ENCODE results near the gene RPS6KA5.
"Not testable (repeated sequence)": the region's sequence is repeated elsewhere in the genome, so short reads cannot be mapped to it uniquely, and the experiment has no call there.

The RPS6KA5 gene

DNA sequence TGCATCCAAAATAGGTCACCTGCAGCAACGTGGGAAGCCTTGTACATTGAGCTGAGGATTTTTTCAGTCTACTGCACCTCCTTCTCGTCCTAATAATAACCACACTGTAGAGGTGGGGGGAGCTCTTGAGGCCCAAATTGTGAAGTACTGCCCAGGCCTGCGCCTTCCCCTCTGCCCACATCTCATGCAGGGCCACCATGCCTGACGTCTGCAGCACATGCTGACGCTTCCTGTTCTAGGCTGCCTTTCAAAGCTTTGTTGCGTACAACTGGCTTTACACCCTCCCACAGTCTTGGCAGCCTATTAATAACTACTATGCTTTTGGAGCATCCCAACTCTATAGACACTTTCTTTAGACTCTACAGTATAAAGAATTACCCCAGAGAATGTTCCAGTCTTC lies 217.7 kb downstream of the RPS6KA5 start:
- DNase-seq (no peak), ATAC-seq (peak; percentile 40)
- H3K27me3 Mint-ChIP-seq: peaks cover 8% of the 10 kb centered on the region
- H3K4me1 Mint-ChIP-seq: peaks cover 8% of the 10 kb centered on the region
- H3K9me3 Mint-ChIP-seq: no peaks in the 10 kb centered on the region
- H3K4me3 Mint-ChIP-seq: no peak overlapping the region
- H3K27ac Mint-ChIP-seq: peak overlapping the region in 1 of 2 donors; percentile 38

DNA sequence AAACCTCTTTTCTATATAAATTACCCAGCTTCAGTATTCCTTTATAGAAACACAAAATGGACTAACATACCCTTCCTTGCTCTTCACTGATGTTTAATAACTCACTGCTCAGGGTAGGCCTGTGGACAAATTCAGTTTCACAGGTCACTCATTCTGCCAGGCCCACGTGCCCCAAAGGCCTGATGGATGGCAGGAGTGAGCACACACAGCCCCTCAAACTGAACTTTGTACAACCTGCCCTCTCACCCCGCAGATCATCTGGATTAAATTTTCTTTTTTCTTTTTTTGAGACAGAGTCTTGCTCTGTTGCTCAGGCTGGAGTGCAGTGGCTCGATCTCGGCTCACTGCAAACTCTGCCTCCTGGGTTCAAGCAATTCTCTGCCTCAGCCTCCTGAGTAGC lies 219.8 kb downstream of the RPS6KA5 start:
- not testable (repeated sequence) for DNase-seq, H3K9me3 Mint-ChIP-seq, H3K4me3 Mint-ChIP-seq, ATAC-seq
- peaks cover 21% of the 10 kb centered on the region for H3K27me3 Mint-ChIP-seq
- peaks cover 21% of the 10 kb centered on the region for H3K4me1 Mint-ChIP-seq
- H3K27ac Mint-ChIP-seq: peak overlapping the region in 1 of 2 donors; percentile 69

DNA sequence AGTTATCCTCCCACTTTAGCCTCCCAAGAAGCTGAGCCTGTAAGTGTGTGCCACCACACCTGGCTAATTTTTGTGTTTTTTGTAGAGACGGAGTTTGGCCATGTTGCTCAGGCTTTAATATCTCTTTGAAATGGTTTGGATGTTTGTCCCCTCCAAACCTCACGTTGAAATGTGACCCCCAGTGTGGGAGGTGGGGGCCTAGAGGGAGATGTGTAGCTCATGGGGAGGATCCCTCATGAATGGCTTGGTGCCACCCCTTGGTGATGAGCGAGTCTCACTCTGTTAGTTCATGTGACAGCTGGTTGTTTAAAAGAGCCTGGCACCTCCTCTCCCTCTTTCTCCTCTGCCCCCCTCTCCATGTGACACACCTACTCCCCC lies 220.6 kb downstream of the RPS6KA5 start:
- H3K27ac Mint-ChIP-seq: no peak overlapping the region
- H3K27me3 Mint-ChIP-seq: peaks cover 29% of the 10 kb centered on the region
- ATAC-seq: no peak
- no peak overlapping the region for H3K4me3 Mint-ChIP-seq
- DNase-seq: no peak
- H3K4me1 Mint-ChIP-seq: peaks cover 25% of the 10 kb centered on the region
- no peaks in the 10 kb centered on the region for H3K9me3 Mint-ChIP-seq

DNA sequence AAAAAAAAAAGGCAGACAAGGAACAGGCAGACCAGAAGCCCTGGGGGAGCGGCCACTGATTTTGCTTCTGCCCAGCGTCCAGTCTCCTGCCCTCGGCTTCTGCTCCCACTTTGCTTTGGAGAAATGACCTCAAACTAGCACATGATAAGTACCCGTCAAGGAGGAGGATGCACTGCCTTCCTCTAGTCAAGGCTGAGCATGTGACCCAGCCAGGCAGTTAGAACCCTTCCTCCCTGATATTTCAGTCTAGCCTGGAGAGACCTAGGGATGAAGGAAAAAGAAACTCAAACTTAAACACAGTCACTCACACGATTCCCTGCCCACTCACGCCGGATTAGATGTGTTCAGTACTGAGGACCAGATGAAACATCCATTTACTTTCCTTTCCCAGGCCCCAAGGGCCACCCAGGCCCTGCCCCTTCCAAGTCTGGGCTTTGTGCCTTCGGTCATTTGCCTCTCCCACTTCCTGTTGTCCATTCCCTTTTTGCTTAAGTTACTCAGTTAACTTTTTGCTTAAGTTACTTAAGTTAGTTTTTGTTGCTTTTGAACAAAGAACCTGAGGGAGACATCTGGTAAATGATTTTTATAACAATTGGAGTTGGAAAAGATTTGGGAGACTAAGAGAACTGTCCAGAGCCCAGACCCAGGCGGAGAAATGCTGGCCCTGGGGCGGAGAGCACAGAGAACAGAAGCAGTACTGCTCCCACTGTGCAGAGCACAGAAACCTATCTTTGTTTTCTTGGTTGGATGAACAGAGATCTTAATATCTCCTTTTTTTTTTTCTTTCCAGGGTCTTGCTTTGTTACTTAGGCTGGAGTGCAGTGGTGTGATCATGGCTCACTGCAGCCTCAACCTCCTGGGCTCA lies 221.2 kb downstream of the RPS6KA5 start:
- DNase-seq (no peak), ATAC-seq (no peak)
- Mint-ChIP-seq H3K4me3 (no peak overlapping the region), H3K4me1 (peaks cover 25% of the 10 kb centered on the region), H3K27ac (peak overlapping the region in 1 of 2 donors; percentile 86), H3K9me3 (no peaks in the 10 kb centered on the region), H3K27me3 (peaks cover 34% of the 10 kb centered on the region)

DNA sequence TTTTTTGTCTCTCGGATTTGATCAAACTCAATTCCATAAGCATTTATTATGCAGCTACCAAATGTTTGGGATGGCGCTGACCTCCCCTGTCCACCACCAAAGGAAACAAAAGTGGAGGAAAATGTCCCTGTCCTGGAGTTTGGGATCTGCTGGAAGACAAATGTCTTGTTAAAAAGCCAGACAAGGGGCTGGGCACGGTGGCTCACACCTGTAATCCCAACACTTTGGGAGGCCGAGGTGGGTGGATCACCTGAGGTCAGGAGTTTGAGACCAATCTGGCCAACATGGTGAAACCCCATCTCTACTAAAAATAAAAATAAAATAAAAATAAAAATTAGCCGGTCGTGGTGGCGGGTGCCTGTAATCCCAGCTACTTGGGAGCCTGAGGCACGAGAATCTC lies 221.9 kb downstream of the RPS6KA5 start:
- H3K4me3 Mint-ChIP-seq, DNase-seq, H3K9me3 Mint-ChIP-seq, H3K27ac Mint-ChIP-seq, ATAC-seq: not testable (repeated sequence)
- Mint-ChIP-seq H3K4me1 (peaks cover 31% of the 10 kb centered on the region), H3K27me3 (peaks cover 40% of the 10 kb centered on the region)

DNA sequence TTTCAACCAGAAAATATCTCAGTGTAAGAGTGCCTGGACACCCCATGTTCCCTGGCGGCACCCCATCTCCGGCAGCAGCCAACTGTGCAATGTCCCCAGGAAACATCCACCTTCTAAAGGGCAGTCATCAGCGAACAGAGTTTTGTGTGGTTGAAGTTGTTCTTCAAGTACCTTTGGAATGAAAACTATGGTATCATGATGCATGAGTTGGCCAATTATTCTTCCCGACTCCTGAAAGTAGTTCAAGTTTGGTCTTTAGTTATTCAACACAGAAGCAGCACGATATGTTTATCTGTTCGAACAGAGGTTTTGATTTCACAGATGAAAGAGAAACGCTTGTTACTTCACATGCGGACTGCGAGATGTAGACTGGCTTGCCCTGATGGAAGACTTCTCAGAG lies 223.1 kb downstream of the RPS6KA5 start:
- Mint-ChIP-seq H3K27ac (no peak overlapping the region), H3K9me3 (no peaks in the 10 kb centered on the region), H3K4me3 (no peak overlapping the region), H3K27me3 (peaks cover 40% of the 10 kb centered on the region), H3K4me1 (peaks cover 23% of the 10 kb centered on the region)
- DNase-seq (no peak), ATAC-seq (no peak)

DNA sequence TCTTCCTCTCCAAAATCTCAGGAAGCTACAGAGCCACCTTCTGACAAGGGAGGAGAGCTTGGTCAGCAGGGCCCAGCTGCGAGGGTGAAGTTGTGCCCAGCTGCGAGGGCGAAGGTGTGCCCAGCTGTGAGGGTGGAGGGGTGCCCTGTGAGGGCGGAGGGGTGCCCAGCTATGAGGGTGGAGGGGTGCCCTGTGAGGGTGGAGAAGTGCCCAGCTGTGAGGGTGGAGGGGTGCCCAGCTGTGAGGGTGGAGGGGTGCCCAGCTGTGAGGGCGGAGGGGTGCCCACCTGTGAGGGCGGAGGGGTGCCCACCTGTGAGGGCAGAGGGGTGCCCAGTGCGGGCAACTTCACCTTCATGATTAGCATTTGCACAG lies 223.8 kb downstream of the RPS6KA5 start:
- Mint-ChIP-seq H3K4me1 (peaks cover 23% of the 10 kb centered on the region), H3K4me3 (peak overlapping the region; percentile 74 to 85), H3K27ac (peak overlapping the region; percentile 93), H3K9me3 (no peaks in the 10 kb centered on the region), H3K27me3 (peaks cover 40% of the 10 kb centered on the region)
- ATAC-seq: peak; percentile 59
- no peak for DNase-seq

DNA sequence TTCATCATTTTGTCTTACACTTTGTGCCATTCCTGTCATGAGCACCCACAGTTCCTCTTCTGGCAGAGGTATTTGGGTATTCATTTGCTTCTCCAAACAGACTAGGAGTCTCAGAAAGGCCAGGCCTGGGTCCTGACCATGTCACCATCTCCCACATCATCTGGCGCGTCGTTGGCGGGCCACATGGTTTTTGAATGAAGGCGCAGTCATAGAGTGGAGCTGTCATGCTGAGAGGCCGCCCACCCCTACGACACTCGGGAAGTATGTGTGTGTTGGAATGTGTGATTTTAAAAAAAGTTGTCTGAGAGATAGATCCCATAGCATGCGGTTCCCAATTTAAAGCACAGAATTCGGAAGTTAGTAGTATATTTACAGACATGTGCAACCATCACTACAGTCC lies 228.6 kb downstream of the RPS6KA5 start:
- Mint-ChIP-seq H3K27ac (no peak overlapping the region), H3K9me3 (no peaks in the 10 kb centered on the region), H3K4me1 (peaks cover 48% of the 10 kb centered on the region), H3K27me3 (peaks cover 31% of the 10 kb centered on the region), H3K4me3 (no peak overlapping the region)
- ATAC-seq (no peak), DNase-seq (no peak)

DNA sequence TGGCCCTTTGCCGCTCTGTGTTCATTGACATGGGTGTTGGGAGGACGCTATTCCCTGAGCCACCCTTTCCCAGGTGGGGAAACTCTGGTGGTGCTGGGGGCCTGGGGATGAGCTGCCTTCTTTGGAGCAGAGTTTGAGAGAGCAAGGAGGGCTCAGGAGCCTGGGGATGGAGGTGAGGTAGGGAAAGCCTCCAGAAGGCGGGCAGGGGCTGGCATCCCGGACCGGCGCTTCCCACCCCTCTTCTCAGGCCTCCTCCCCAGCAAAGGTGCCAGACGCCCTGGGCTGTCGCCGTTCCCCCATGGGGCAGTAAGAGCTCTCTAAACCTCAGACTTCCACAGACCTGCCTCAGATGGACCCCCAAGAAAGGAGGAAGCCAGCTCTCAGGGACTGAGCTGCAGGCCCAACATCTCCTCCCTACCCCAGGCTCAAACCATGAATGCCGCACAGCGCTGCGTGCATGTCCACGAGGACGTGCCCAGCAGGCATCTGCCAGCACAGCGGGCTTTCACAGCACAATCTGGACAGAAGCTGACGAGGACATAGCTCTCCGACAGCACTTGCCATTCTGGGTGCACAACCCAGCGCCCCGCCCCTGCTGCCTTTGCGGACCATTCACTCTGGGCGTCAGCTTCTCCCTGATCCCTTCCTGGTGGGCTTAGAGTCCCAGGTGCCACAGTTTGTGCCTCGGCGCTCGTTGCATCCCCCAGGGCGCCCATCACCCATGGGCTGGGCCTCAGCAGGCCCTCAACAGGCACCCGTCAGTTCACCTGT lies 229.3 kb downstream of the RPS6KA5 start:
- no peak overlapping the region for H3K27ac Mint-ChIP-seq
- H3K4me3 Mint-ChIP-seq: no peak overlapping the region
- H3K4me1 Mint-ChIP-seq: peaks cover 41% of the 10 kb centered on the region
- no peak for ATAC-seq
- DNase-seq: no peak
- no peaks in the 10 kb centered on the region for H3K9me3 Mint-ChIP-seq
- peaks cover 24% of the 10 kb centered on the region for H3K27me3 Mint-ChIP-seq

DNA sequence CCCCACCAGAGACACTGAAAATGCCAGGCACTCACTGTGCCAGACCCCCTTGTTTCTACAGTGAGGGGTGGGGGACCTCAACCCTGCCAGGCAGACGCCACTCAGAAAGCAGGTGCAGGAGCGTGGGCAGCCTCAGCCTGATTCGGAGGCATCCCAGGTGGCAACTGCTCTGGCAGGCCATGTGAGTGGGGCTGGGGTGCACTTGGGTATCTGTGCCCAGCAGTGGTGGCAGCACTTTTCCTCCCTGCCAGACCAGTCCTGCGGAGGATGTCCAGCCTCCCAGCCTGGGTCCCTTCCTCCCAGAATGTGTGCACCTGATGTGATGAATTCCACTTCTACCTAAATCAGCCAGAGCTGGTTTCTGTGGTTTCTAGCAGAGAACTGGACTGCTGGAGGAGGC lies 230.8 kb downstream of the RPS6KA5 start:
- H3K27ac Mint-ChIP-seq: peak overlapping the region in 1 of 2 donors; percentile 69
- DNase-seq (no peak), ATAC-seq (no peak)
- peaks cover 9% of the 10 kb centered on the region for H3K27me3 Mint-ChIP-seq
- H3K4me1 Mint-ChIP-seq: peaks cover 32% of the 10 kb centered on the region
- peaks cover 0 to 5% of the 10 kb centered on the region in 2 donors for H3K9me3 Mint-ChIP-seq
- no peak overlapping the region for H3K4me3 Mint-ChIP-seq

DNA sequence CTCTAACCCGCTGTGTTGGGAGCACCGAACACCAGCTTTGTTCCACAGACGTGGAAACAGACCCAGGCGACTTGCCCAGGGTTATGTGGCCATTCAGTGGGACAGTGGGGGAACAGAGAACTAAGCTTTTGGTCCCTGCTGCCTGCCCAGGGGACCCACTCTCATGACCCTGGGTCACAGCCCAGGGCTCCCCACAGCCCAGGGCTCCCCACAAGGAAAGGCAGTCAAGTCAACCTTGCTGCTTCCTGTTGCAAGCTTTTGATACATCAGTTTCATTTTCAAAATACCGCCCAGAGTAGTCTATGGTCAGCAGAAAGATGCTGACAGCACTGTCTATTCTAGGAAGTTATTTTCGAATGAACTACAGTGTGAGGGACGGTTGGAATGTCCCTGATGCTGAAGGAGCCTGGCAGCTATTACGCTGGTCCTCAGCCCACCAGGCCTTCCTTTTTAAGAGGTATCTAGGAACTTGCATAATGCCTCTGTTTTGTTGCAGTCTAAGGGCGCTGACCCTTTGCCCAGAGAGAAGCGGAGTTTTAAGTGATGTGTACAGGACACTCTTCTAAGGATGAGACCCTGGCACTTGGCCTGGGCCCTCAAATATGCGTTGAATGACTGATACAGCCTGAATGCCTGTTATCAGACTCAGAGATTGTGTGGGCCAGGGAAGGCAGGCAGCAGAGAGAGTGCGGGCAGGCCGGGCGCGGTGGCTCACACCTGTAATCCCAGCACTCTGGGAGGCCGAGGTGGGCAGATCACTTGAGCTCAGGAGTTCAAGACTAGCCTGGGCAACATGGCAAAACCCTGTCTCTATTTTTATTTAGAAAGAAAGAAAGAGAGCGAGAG lies 231.6 kb downstream of the RPS6KA5 start:
- Mint-ChIP-seq H3K27ac (peak overlapping the region; percentile 94 to 95), H3K4me3 (peak overlapping the region; percentile 84 to 90), H3K4me1 (peaks cover 29% of the 10 kb centered on the region), H3K27me3 (peaks cover 3% of the 10 kb centered on the region), H3K9me3 (peaks cover 5 to 13% of the 10 kb centered on the region in 2 donors)
- peak; percentile 25 to 45 for DNase-seq
- ATAC-seq: peak; percentile 73

DNA sequence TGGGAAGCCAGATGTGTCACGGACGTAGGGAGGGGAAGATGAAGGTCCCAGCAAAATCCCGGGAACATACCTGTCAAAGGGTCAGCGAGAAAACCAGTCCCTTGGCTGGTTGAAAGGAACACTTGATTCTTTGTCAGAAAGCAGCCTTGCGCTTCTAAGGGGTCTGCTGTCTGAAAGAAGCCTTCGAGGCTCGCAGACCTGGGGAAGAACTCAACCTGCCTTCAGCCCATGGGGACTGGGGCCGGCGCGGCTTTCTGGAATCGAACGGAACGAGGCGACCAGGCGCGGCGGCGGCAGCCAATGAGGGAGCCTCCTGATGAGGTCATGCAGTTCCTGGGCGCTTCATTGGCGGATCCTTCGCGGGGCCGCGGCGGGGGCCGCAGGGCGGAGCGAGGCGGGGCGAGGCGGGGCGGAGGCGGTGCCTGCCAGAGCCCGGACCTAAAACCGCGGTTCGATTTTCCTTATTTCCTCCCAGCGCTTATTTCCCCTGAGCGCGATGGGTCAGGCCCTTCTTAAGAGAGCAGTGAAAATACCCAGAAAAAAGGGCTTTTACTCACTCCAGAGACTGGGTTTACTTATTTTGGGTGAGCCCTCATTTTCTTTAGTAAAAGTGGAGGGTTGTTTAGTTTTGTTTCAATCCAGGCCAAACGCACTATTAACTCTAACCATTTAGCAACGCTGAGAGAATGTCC lies 232.4 kb downstream of the RPS6KA5 start:
- Mint-ChIP-seq H3K27ac (peak overlapping the region; percentile 94 to 95), H3K27me3 (no peaks in the 10 kb centered on the region), H3K9me3 (peaks cover 8 to 21% of the 10 kb centered on the region in 2 donors), H3K4me1 (peaks cover 27% of the 10 kb centered on the region), H3K4me3 (peak overlapping the region; percentile 84 to 90)
- DNase-seq: peak; percentile 86 to 92
- ATAC-seq: peak; percentile 97

DNA sequence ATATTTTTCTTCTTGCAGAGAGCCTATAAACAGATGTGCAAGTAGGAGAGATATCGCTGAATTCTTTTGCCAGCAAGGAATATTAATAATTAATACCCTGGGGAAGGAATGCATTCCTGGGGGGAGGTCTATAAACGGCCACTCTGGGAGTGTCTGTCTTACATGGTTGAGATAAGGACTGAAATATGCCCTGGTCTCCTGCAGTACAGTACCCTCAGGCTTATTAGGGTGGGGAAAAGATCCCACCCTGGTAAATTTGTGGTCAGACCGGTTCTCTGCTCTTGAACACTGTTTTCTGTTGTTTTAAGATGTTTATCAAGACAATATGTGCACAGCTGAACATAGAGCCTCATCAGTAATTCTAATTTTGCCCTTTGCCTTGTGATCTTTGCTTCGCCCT lies 236.9 kb downstream of the RPS6KA5 start:
- not testable (repeated sequence) for DNase-seq, ATAC-seq, H3K27me3 Mint-ChIP-seq, H3K4me3 Mint-ChIP-seq, H3K27ac Mint-ChIP-seq
- H3K9me3 Mint-ChIP-seq: peaks cover 8 to 22% of the 10 kb centered on the region in 2 donors
- peaks cover 24% of the 10 kb centered on the region for H3K4me1 Mint-ChIP-seq

DNA sequence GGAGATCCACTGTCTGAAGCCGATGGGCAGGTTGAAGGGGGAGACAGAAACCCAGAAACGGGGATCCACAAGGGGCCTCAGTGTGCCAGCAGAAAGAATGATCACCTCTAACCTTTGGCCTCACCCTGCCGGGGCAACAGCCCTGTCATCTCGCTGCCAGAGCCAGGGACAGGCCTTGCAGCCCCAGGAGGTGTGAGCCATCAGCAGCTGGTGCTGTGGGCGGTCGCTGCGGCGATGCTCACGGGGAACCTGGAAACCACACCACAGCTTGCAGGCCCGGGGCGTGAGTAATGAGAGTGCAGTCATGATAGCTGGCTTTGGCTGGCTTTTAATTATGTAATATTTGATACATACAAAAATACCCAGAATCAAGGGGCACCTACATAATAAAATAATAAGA lies 239.5 kb downstream of the RPS6KA5 start:
- Mint-ChIP-seq H3K4me3 (peak overlapping the region in 1 of 2 donors; percentile 2), H3K27me3 (peaks cover 19% of the 10 kb centered on the region), H3K9me3 (peaks cover 8 to 22% of the 10 kb centered on the region in 2 donors), H3K27ac (no peak overlapping the region), H3K4me1 (peaks cover 14% of the 10 kb centered on the region)
- DNase-seq (peak; percentile 78 to 88), ATAC-seq (peak; percentile 97)
